K562 (cell line): ENCODE data around the gene DNAJC13. TPM values are rescaled to one million over a fixed set of nuclear protein-coding genes. Genes with fewer than 3 reads are reported as not detected.

Experiments used
- ATAC-seq: fragments of 200-7000 bp; cut with Tn5 transposase; 3 replicates; pipeline ENCODE4 v1.9.1; 2020; ENCODE audit warnings: moderate library complexity
- BruUV-seq: library from RNA; stranded (reverse); fragments of 400-500 nt; replicated peaks from 2 replicates; lab custom pipeline; 2021; lab: Mats Ljungman, UMichigan
- CTCF ChIA-PET: fragments of 300-600 bp; formaldehyde crosslinking; extraction: SDS; loops from one replicate; lab custom pipeline; 2021; ENCODE audit warnings: low intra/inter-chr PET ratio; lab: Yijun Ruan, JAX
- POLR2A ChIA-PET: fragments of 300-600, 350-650 bp; sonication (Branson Sonifier 250); formaldehyde crosslinking; extraction: SDS; loops from one replicate; lab custom pipeline; 2021; ENCODE audit warnings: antibody characterized with exemption, inconsistent platforms; lab: Yijun Ruan, JAX
- DNase-seq, 4 experiments: peaks; one replicate each; pipeline versions ENCODE4 v3.0.0 to v3.0.0-alpha.2; 2011 to 2018; ENCODE audit warnings: low spot score in 3 of 4, mixed read lengths in 3 of 4; ENCODE audit errors: extremely low read depth in 1 of 4
- FAIRE-seq: peaks from 2 replicates; lab custom pipeline; 2011; peaks lifted over from hg19 to GRCh38; lab: Jason Lieb, UNC
- H2AFZ ChIP-seq: 2 replicates; pipeline ENCODE4 v1.6.0; 2011; ENCODE audit warnings: low read depth, low read length, control low read depth, inconsistent platforms
- H3K27ac ChIP-seq: fragments of 200-600 bp; 3 replicates; pipeline ENCODE4 v1.8.0; 2011; ENCODE audit warnings: low read depth, mild to moderate bottlenecking, control low read depth, inconsistent platforms, low read length, moderate library complexity, mixed read lengths; ENCODE audit errors: extremely low read depth
- H3K27me3 ChIP-seq, 2 experiments: fragments of 300-600 bp in 1 of 2; 2 replicates in 1 of 2; 3 replicates in 1 of 2; pipeline versions ENCODE4 v1.6.0 to v1.8.0; 2011; ENCODE audit warnings: inconsistent platforms in 2 of 2, low read length in 2 of 2, mild to moderate bottlenecking in 1 of 2, mixed read lengths in 1 of 2, moderate library complexity in 1 of 2; ENCODE audit not compliant: control insufficient read depth in 2 of 2, insufficient read depth in 2 of 2
- H3K36me3 ChIP-seq: fragments of 300-600 bp; 3 replicates; pipeline ENCODE4 v1.8.0; 2011; ENCODE audit warnings: mild to moderate bottlenecking, low read length, inconsistent platforms; ENCODE audit not compliant: control insufficient read depth, insufficient read depth
- H3K4me1 ChIP-seq, 2 experiments: fragments of 200-600 bp in 1 of 2; replicated peaks in 1 of 2; 2 replicates in 1 of 2; 3 replicates in 1 of 2; pipeline versions ENCODE4 v1.5.1 to v1.8.0; 2011; ENCODE audit warnings: inconsistent platforms in 2 of 2, low read length in 2 of 2, mild to moderate bottlenecking in 1 of 2, mixed read lengths in 1 of 2, moderate library complexity in 1 of 2; ENCODE audit not compliant: control insufficient read depth in 2 of 2, insufficient read depth in 2 of 2
- H3K4me2 ChIP-seq: 2 replicates; pipeline ENCODE4 v1.6.1; 2011; ENCODE audit warnings: low read length, control low read depth, inconsistent platforms, mixed read lengths; ENCODE audit not compliant: insufficient read depth
- H3K4me3 ChIP-seq: fragments of 200-600 bp; sonication (generic), shearing (Covaris generic); 2 replicates; pipeline ENCODE4 v1.5.1; 2016; ENCODE audit warnings: control low read depth, inconsistent platforms
- H3K79me2 ChIP-seq: fragments of 200-600 bp; 3 replicates; pipeline ENCODE4 v1.8.0; 2011; ENCODE audit warnings: low read length, inconsistent platforms; ENCODE audit not compliant: control insufficient read depth, insufficient read depth
- H3K9ac ChIP-seq, 2 experiments: 2 replicates each; pipeline versions ENCODE4 v1.6.0 to v1.6.1; 2011; ENCODE audit warnings: low read depth in 2 of 2, low read length in 2 of 2, control low read depth in 1 of 2, inconsistent platforms in 1 of 2, mild to moderate bottlenecking in 1 of 2, mixed read lengths in 1 of 2; ENCODE audit not compliant: insufficient read depth in 1 of 2
- H3K9me1 ChIP-seq: one replicate; pipeline ENCODE4 v1.6.0; 2011; ENCODE audit warnings: inconsistent platforms, mild to moderate bottlenecking, low read length, moderate library complexity; ENCODE audit not compliant: control insufficient read depth, insufficient read depth
- H3K9me3 ChIP-seq: replicated peaks from 2 replicates; pipeline ENCODE4 v1.5.1; 2011; ENCODE audit warnings: low read depth, low read length, inconsistent platforms; ENCODE audit not compliant: control insufficient read depth, insufficient read depth
- H4K20me1 ChIP-seq: replicated peaks from 2 replicates; pipeline ENCODE4 v1.6.1; 2011; ENCODE audit warnings: low read length, inconsistent platforms, mixed read lengths; ENCODE audit not compliant: control insufficient read depth, insufficient read depth
- CBX1 ChIP-seq: sonication (generic); IDR thresholded peaks from 2 replicates; pipeline ENCODE4 v1.6.1; 2016; ENCODE audit warnings: antibody characterized with exemption, low read depth, mild to moderate bottlenecking
- CBX2 ChIP-seq: fragments of 200-600 bp; sonication (generic); IDR thresholded peaks from one replicate; pipeline ENCODE4 v1.6.1; 2012; ENCODE audit warnings: mild to moderate bottlenecking, low read length, inconsistent platforms; ENCODE audit not compliant: insufficient read depth, poor library complexity, severe bottlenecking
- DPF2 ChIP-seq: fragments of 450-650 bp; IDR thresholded peaks from 2 replicates; pipeline ENCODE4 v1.6.1; 2016
- FOXA3 ChIP-seq, 2 experiments: fragments of 450-650 bp in 1 of 2; sonication (generic) in 1 of 2; formaldehyde crosslinking; IDR thresholded peaks in 1 of 2; conservative IDR thresholded peaks in 1 of 2; 2 replicates each; pipeline versions ENCODE4 v1.4.0 to v1.8.0; 2020 to 2022; ENCODE audit warnings: mild to moderate bottlenecking in 2 of 2, missing genetic modification reagents in 1 of 2
- HMG20A ChIP-seq: fragments of 450-650 bp; formaldehyde crosslinking; conservative IDR thresholded peaks from 2 replicates; pipeline ENCODE4 v1.4.0; 2020; ENCODE audit warnings: mild to moderate bottlenecking, mixed read lengths
- HNRNPUL1 ChIP-seq: fragments of 200-400 bp; formaldehyde crosslinking; IDR thresholded peaks from 2 replicates; pipeline ENCODE4 v1.6.1; 2017; ENCODE audit warnings: low read length
- RBM39 ChIP-seq: fragments of 200-400 bp; formaldehyde crosslinking; optimal IDR thresholded peaks from 2 replicates; pipeline ENCODE3; 2018; ENCODE audit warnings: low read depth, low read length
- RNF2 ChIP-seq: sonication (generic); IDR thresholded peaks from 2 replicates; pipeline ENCODE4 v1.6.1; 2016
- SREBF2 ChIP-seq: sonication (generic); formaldehyde crosslinking; IDR thresholded peaks from 2 replicates; pipeline ENCODE4 v1.4.0; 2020; ENCODE audit warnings: mild to moderate bottlenecking, missing genetic modification reagents
- U2AF2 ChIP-seq: fragments of 200-400 bp; formaldehyde crosslinking; optimal IDR thresholded peaks from 2 replicates; pipeline ENCODE3; 2017; ENCODE audit warnings: low read depth, mild to moderate bottlenecking, low read length
- ZNF124 ChIP-seq: sonication (generic); formaldehyde crosslinking; IDR thresholded peaks from 2 replicates; pipeline ENCODE4 v1.8.1; 2022; ENCODE audit warnings: missing genetic modification reagents
- ZNF263 ChIP-seq: sonication (generic); formaldehyde crosslinking; IDR thresholded peaks from 2 replicates; pipeline ENCODE4 v1.8.0; 2022; ENCODE audit warnings: mild to moderate bottlenecking, missing genetic modification reagents, borderline replicate concordance
- WGBS: fragments of 100-300 bp; shearing (Covaris generic); methylation state at CpG from one replicate; pipeline ENCODE4 v1.1.6; 2016; ENCODE audit warnings: low coverage, mixed read lengths; ENCODE audit not compliant: insufficient coverage; ENCODE audit errors: missing lambda C conversion rate; 5-methylcytosine and 5-hydroxymethylcytosine counted together
- in situ Hi-C: fragments of 300-500 bp; cut with MboI; formaldehyde crosslinking; loops from 4 replicates; pipeline ENCODE4 v1.15.0; 2018; ENCODE audit warnings: inconsistent platforms, mixed read lengths
- intact Hi-C: fragments of 100-400 bp; cut with micrococcal nuclease; formaldehyde crosslinking; loops from 2 replicates; pipeline ENCODE4 v1.14.2; 2022
- polyA plus RNA-seq, 8 experiments: library from polyadenylated mRNA; depleted of rRNA in 4 of 8; stranded (reverse) in 5 of 8; unstranded in 3 of 8; fragments of >200 nt; fragmentation: Nextera tagmentation in 2 of 8; fragmentation: Illumina TruSeq in 1 of 8; extraction: Ambion mirVana in 2 of 8; extraction: Trizol in 1 of 8; gene quantifications; 2 replicates each; pipeline versions ENCODE4 v1.2.1 to v1.2.3, GENCODE V29; 2011 to 2014; ENCODE audit warnings: inconsistent platforms in 1 of 8, missing spikeins in 1 of 8
- total RNA-seq, 7 experiments: library from RNA; depleted of rRNA in 6 of 7; stranded (reverse); fragments of >200 nt in 6 of 7; fragmentation: Illumina TruSeq in 2 of 7; extraction: Trizol in 2 of 7; gene quantifications; 2 replicates each; pipeline versions ENCODE4 v1.2.1 to v1.2.3, GENCODE V29; 2011 to 2021; ENCODE audit warnings: low replicate concordance in 1 of 7
- TF ChIP-seq, protein P1 (sequence below): fragments of 250-450 bp; sonication (Bioruptor Pico); IDR thresholded peaks from 2 replicates; pipeline ENCODE4 v1.5.0; 2021; ENCODE audit warnings: mild to moderate bottlenecking, borderline replicate concordance
- TF ChIP-seq, protein P2 (sequence below): fragments of 450-650 bp; formaldehyde crosslinking; IDR thresholded peaks from 2 replicates; pipeline ENCODE4 v1.4.0; 2022; ENCODE audit warnings: missing genetic modification characterization
- TF ChIP-seq, protein P3 (sequence below): sonication (generic); formaldehyde crosslinking; IDR thresholded peaks from 2 replicates; pipeline ENCODE4 v1.8.0; 2023; ENCODE audit warnings: missing genetic modification reagents, mild to moderate bottlenecking, borderline replicate concordance

The DNAJC13 gene
- total and polyA plus RNA-seq, 9 of the 15 experiments (the other 6 are each of a cell fraction or from before 2014, with no cell fraction given): 2.9 to 17.1 (median 10.2) TPM

DNA sequence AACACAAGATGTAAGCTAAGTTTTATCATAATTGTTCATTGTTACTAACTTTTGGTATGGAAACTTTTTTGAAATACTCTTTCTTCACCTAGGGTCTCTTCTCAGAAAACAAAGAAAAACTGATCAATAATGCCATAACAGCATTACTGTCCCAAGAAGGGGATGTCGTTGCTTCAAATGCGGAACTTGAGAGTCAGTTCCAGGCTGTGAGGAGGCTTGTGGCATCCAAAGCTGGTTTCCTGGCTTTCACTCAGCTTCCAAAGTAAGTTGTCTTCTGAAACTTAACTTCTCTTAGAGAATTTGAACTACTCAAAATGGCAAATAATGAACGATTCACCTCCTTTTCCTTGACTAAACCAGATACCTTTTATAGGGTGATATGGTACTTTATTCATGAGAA is 39.3 kb downstream of the DNAJC13 start:
- WGBS: 78% methylated on average over 3 of the region's 3 CpGs
- peaks cover 57% of the 10 kb centered on the region; the same call in 1 of the 3 replicates for H3K36me3 ChIP-seq
- no peak for TF ChIP-seq CBX2
- TF ChIP-seq, protein P1, sequence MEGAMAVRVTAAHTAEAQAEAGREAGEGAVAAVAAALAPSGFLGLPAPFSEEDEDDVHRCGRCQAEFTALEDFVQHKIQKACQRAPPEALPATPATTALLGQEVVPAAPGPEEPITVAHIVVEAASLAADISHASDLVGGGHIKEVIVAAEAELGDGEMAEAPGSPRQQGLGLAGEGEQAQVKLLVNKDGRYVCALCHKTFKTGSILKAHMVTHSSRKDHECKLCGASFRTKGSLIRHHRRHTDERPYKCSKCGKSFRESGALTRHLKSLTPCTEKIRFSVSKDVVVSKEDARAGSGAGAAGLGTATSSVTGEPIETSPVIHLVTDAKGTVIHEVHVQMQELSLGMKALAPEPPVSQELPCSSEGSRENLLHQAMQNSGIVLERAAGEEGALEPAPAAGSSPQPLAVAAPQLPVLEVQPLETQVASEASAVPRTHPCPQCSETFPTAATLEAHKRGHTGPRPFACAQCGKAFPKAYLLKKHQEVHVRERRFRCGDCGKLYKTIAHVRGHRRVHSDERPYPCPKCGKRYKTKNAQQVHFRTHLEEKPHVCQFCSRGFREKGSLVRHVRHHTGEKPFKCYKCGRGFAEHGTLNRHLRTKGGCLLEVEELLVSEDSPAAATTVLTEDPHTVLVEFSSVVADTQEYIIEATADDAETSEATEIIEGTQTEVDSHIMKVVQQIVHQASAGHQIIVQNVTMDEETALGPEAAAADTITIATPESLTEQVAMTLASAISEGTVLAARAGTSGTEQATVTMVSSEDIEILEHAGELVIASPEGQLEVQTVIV (CRISPR knock-in tag): no peak
- no peak for TF ChIP-seq U2AF2
- no peak for TF ChIP-seq HNRNPUL1
- no peak for TF ChIP-seq CBX1
- no peak for TF ChIP-seq SREBF2 (CRISPR knock-in tag)
- TF ChIP-seq DPF2: no peak
- TF ChIP-seq, protein P2, sequence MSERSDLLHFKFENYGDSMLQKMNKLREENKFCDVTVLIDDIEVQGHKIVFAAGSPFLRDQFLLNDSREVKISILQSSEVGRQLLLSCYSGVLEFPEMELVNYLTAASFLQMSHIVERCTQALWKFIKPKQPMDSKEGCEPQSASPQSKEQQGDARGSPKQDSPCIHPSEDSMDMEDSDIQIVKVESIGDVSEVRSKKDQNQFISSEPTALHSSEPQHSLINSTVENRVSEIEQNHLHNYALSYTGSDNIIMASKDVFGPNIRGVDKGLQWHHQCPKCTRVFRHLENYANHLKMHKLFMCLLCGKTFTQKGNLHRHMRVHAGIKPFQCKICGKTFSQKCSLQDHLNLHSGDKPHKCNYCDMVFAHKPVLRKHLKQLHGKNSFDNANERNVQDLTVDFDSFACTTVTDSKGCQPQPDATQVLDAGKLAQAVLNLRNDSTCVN (CRISPR knock-in tag): no peak
- TF ChIP-seq ZNF124: no peak
- TF ChIP-seq RBM39: no peak
- no peak for TF ChIP-seq RNF2
- no peak for TF ChIP-seq ZNF263 (CRISPR knock-in tag)
- no peak for TF ChIP-seq HMG20A
- TF ChIP-seq, protein P3, sequence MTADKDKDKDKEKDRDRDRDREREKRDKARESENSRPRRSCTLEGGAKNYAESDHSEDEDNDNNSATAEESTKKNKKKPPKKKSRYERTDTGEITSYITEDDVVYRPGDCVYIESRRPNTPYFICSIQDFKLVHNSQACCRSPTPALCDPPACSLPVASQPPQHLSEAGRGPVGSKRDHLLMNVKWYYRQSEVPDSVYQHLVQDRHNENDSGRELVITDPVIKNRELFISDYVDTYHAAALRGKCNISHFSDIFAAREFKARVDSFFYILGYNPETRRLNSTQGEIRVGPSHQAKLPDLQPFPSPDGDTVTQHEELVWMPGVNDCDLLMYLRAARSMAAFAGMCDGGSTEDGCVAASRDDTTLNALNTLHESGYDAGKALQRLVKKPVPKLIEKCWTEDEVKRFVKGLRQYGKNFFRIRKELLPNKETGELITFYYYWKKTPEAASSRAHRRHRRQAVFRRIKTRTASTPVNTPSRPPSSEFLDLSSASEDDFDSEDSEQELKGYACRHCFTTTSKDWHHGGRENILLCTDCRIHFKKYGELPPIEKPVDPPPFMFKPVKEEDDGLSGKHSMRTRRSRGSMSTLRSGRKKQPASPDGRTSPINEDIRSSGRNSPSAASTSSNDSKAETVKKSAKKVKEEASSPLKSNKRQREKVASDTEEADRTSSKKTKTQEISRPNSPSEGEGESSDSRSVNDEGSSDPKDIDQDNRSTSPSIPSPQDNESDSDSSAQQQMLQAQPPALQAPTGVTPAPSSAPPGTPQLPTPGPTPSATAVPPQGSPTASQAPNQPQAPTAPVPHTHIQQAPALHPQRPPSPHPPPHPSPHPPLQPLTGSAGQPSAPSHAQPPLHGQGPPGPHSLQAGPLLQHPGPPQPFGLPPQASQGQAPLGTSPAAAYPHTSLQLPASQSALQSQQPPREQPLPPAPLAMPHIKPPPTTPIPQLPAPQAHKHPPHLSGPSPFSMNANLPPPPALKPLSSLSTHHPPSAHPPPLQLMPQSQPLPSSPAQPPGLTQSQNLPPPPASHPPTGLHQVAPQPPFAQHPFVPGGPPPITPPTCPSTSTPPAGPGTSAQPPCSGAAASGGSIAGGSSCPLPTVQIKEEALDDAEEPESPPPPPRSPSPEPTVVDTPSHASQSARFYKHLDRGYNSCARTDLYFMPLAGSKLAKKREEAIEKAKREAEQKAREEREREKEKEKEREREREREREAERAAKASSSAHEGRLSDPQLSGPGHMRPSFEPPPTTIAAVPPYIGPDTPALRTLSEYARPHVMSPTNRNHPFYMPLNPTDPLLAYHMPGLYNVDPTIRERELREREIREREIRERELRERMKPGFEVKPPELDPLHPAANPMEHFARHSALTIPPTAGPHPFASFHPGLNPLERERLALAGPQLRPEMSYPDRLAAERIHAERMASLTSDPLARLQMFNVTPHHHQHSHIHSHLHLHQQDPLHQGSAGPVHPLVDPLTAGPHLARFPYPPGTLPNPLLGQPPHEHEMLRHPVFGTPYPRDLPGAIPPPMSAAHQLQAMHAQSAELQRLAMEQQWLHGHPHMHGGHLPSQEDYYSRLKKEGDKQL (CRISPR knock-in tag): no peak
- no peak for TF ChIP-seq FOXA3 (CRISPR knock-in tag; conservative IDR thresholded peaks at IDR 0.05 in 1 of 2, IDR thresholded peaks at IDR 0.05 in 1 of 2)

More for the DNA sequence above, 39.3 kb downstream of the DNAJC13 start:
- no peaks in the 10 kb centered on the region for H3K27me3 ChIP-seq
- CTCF ChIA-PET: no interaction called here
- BruUV-seq: no TSS peak
- H3K9ac ChIP-seq: no peak overlapping the region
- no peak overlapping the region for H3K27ac ChIP-seq
- H3K9me1 ChIP-seq: no peaks in the 10 kb centered on the region
- no peak for FAIRE-seq
- in situ Hi-C loops (no loop called here), intact Hi-C loops (no loop called here)
- H4K20me1 ChIP-seq: no peaks in the 10 kb centered on the region
- no peak for DNase-seq
- H3K9me3 ChIP-seq: no peaks in the 10 kb centered on the region
- H2AFZ ChIP-seq: no peak overlapping the region
- no peaks in the 10 kb centered on the region for H3K4me1 ChIP-seq
- ATAC-seq: no peak
- POLR2A ChIA-PET: interaction anchor here (1.3 kb wide), 1 partner anchor 30 kb away, joined by 3 read pairs; no protein-coding TSS in a partner anchor
- no peaks in the 10 kb centered on the region for H3K79me2 ChIP-seq
- H3K4me2 ChIP-seq: no peak overlapping the region
- H3K4me3 ChIP-seq: no peak overlapping the region
